Karpas-422 (cell line): Measurements from ENCODE around the gene UCHL3. TPM values are rescaled to one million over a fixed set of nuclear protein-coding genes. Genes with fewer than 3 reads are reported as not detected.

Source experiments
- DNase-seq: peaks from one replicate; pipeline ENCODE4 v3.0.0-alpha.2; 2015
- H2AFZ ChIP-seq: fragments of 200-600 bp; sonication (generic); 2 replicates; pipeline ENCODE4 v1.6.1; 2014; ENCODE audit warnings: antibody characterized with exemption, low read length, mixed read lengths
- H3K27ac ChIP-seq: fragments of 200-600 bp; sonication (generic); 2 replicates; pipeline ENCODE4 v1.5.1; 2014; ENCODE audit warnings: mild to moderate bottlenecking, low read length, moderate library complexity
- H3K27me3 ChIP-seq: fragments of 200-600 bp; sonication (generic); 2 replicates; pipeline ENCODE4 v1.6.1; 2014; ENCODE audit warnings: low read length, mixed read lengths
- H3K36me3 ChIP-seq: fragments of 200-600 bp; sonication (generic); 2 replicates; pipeline ENCODE4 v1.6.1; 2014; ENCODE audit warnings: low read length, mixed read lengths; ENCODE audit not compliant: insufficient read depth
- H3K4me1 ChIP-seq: fragments of 200-600 bp; sonication (generic); 2 replicates; pipeline ENCODE4 v1.6.1; 2014; ENCODE audit warnings: mild to moderate bottlenecking, low read length, mixed read lengths
- H3K4me2 ChIP-seq: fragments of 200-600 bp; sonication (generic); 2 replicates; pipeline ENCODE4 v1.6.1; 2014; ENCODE audit warnings: low read length, low read depth, mild to moderate bottlenecking; ENCODE audit not compliant: poor library complexity, severe bottlenecking
- H3K4me3 ChIP-seq: fragments of 200-600 bp; sonication (generic); 2 replicates; pipeline ENCODE4 v1.5.1; 2014; ENCODE audit warnings: mild to moderate bottlenecking, antibody characterized with exemption, low read length, mixed read lengths
- H3K79me2 ChIP-seq: fragments of 200-600 bp; sonication (generic); 2 replicates; pipeline ENCODE4 v1.6.1; 2014; ENCODE audit warnings: mild to moderate bottlenecking, low read length, mixed read lengths
- H3K9ac ChIP-seq: fragments of 200-600 bp; sonication (generic); 2 replicates; pipeline ENCODE4 v1.6.0; 2014; ENCODE audit warnings: low read length
- H3K9me2 ChIP-seq: fragments of 200-600 bp; sonication (generic), shearing (Covaris generic); replicated peaks from 2 replicates; pipeline ENCODE4 v1.6.0; 2014; ENCODE audit warnings: mild to moderate bottlenecking, low read length, moderate library complexity; ENCODE audit not compliant: insufficient read depth
- H3K9me3 ChIP-seq: fragments of 300-700, 200-600 bp; sonication (generic); 2 replicates; pipeline ENCODE4 v1.6.1; 2014; ENCODE audit warnings: low read length, mixed read lengths
- H4K20me1 ChIP-seq: fragments of 200-600 bp; sonication (generic); 2 replicates; pipeline ENCODE4 v1.6.1; 2014; ENCODE audit warnings: mild to moderate bottlenecking, antibody characterized with exemption, low read length, low read depth; ENCODE audit not compliant: insufficient read depth
- total RNA-seq: library from RNA; depleted of rRNA; stranded (reverse); fragments of >200 nt; shearing (Covaris generic); gene quantifications from 2 replicates; pipeline ENCODE4 v1.2.3, GENCODE V29; 2014; ENCODE audit warnings: low replicate concordance; rRNA removed

The UCHL3 gene
- 53.9 and 84.8 TPM in 2 replicates for total RNA-seq

DNA sequence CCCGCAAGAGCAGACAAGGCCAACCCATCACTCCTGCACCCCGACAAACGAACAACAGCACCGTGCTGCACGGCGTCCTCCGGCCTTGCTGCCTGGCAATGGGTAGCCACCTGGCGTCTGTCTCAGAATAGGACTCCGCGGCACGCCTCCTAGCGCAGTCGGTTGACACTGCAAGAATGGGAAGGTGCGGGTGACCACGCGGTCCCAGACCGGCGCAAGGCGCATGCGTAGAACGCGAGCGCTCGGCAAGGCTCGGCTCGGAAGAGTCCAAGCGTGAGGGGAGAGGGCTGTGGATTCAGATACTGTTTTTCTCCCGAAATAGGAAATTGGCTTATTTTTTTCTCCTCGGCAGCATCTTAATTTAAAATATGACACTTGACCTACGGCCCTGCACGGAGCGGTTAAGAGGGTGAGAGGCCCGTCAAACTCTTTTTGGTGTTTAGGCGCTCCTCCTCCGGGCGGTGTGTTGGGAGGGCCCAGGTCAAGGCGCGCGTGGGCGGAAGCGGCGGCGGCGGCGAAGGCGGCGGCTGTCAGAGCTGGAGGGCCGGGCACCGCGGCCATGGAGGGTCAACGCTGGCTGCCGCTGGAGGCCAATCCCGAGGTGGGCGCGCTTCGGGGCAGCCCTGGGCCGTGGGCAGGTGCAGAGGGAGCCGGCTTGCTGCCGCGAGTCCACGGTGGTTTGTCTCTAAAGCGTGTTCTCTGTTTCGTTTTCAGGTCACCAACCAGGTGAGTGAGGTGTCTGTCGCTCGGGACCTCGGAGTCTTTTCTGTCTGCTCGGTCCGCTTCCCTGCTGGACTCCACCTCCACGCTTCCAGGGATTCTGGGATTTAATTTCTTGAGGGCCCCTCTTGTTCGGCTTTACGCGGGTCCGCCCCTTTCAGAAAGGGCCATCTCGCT lies at the start of gene UCHL3:
UCHL3 (plus strand) TSS at position 530 of the 897 bp plus-strand sequence; CDS start at position 560, 30 bp downstream.
- Histone ChIP-seq H3K27me3 (no peaks in the 10 kb centered on the region), H3K4me3 (peak within 1 kb of the TSS; percentile 89), H3K9me2 (no peaks in the 10 kb centered on the region), H3K79me2 (peaks cover 50% of the 10 kb centered on the region), H3K4me2 (peak within 1 kb of the TSS; percentile 93), H3K27ac (peak within 1 kb of the TSS; percentile 39; the same call in 1 of the 2 replicates), H3K9ac (peak within 1 kb of the TSS; percentile 93), H3K9me3 (no peaks in the 10 kb centered on the region), H3K36me3 (peaks cover 29% of the 10 kb centered on the region), H2AFZ (peak within 1 kb of the TSS; percentile 98), H4K20me1 (no peaks in the 10 kb centered on the region), H3K4me1 (peaks cover 52% of the 10 kb centered on the region)
- peak; percentile 99 for DNase-seq

DNA sequence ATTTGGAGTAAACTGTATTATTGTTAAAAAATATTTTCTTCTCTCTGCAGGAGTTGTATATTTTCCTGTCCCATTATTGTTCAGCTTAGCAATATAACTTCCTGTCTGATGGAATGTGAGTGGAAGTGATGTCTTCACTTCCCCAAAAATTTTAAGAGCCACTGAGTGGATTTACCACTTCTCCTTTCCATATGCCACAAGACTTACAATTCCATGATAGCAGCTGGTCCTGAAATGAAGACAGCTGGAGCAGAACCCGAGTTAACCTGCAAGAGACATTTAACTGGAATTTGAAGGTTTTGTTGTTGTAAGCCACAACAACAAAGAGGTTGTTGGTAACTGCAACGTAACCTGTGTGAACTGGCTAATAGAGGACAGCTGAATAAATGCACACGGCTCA lies 44.3 kb upstream of the UCHL3 start:
- H3K4me2 ChIP-seq: no peak overlapping the region
- no peaks in the 10 kb centered on the region for H3K79me2 ChIP-seq
- no peaks in the 10 kb centered on the region for H3K9me3 ChIP-seq
- no peak overlapping the region for H3K9ac ChIP-seq
- no peak overlapping the region for H2AFZ ChIP-seq
- no peaks in the 10 kb centered on the region for H4K20me1 ChIP-seq
- H3K27me3 ChIP-seq: no peaks in the 10 kb centered on the region
- no peak for DNase-seq
- H3K36me3 ChIP-seq: no peaks in the 10 kb centered on the region
- no peak overlapping the region for H3K4me3 ChIP-seq
- no peak overlapping the region for H3K27ac ChIP-seq
- no peaks in the 10 kb centered on the region for H3K9me2 ChIP-seq
- peaks cover 10% of the 10 kb centered on the region for H3K4me1 ChIP-seq

DNA sequence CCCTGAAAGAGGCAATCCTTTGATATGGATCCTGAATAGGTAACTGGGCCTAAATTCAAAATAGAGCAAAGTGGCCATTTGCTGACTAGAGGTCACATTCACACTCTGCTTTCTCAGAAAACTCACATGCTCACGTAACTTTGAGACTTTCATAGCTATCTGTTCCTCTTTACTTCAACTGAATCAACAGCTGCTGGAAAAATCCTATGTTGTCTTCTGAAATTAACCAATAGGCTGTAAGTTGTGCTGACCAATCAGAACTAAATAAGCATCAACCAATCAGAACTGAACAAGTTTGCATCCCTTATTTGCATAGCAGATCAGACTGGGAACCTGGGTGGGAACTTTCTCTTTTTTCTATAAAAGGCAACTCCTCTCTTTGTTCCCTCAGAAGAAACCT lies 43.6 kb upstream of the UCHL3 start:
- peaks cover 10% of the 10 kb centered on the region for H3K4me1 ChIP-seq
- no peaks in the 10 kb centered on the region for H4K20me1 ChIP-seq
- H3K9ac ChIP-seq: no peak overlapping the region
- H3K9me3 ChIP-seq: no peaks in the 10 kb centered on the region
- H3K4me2 ChIP-seq: no peak overlapping the region
- H2AFZ ChIP-seq: no peak overlapping the region
- H3K9me2 ChIP-seq: no peaks in the 10 kb centered on the region
- no peaks in the 10 kb centered on the region for H3K79me2 ChIP-seq
- no peaks in the 10 kb centered on the region for H3K36me3 ChIP-seq
- H3K27me3 ChIP-seq: no peaks in the 10 kb centered on the region
- no peak overlapping the region for H3K27ac ChIP-seq
- no peak for DNase-seq
- H3K4me3 ChIP-seq: no peak overlapping the region

DNA sequence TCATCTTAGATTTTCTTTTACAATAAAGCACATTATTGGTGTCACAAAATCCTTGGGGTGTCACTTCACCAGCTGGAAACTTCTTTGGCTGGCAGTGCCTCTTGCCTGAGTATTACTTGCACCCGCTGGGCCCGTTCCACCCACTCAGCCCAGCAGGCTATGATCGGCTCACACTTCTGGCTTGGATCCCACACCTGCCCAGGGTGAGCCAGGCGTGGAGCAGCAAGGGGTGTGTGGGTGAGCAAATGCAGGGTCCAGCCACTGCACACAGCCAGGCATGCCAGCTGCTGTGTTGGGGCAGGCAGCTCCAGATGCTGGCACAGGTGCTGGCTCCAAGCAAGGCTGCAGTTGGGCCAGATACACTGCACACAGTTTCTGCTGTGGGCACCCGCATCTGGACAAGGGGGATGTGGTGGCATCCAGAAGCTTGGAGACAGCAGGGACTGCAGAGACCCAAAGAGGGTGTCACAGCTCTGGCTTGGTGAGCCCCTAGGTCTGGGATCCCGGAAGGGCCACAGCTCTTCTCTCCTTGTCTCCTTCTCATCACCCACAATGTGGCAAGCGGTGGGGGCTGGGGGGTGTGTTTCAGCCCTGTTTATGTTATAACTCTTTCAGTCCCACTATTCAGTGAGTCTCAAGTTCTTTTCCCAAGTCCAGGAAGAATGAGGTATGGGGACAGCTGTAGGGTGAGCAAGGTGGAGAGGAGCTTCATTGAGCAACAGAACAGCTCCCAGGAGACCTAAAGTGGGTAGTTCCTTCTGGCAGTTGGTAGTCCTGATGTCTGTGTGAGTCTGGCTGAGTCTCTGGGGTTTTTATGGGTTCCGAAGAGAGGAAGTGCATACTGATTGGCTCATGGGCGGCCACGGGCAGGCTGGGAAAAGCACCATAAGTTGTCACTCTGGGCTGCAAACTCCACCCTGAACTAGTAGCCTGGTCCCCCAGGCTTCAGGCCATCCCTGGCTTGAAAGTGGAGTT lies 42.3 kb upstream of the UCHL3 start:
- no peak overlapping the region for H3K9ac ChIP-seq
- H3K36me3 ChIP-seq: no peaks in the 10 kb centered on the region
- peak; percentile 74 for DNase-seq
- H3K4me1 ChIP-seq: peaks cover 15% of the 10 kb centered on the region
- no peaks in the 10 kb centered on the region for H3K79me2 ChIP-seq
- no peaks in the 10 kb centered on the region for H4K20me1 ChIP-seq
- H2AFZ ChIP-seq: no peak overlapping the region
- H3K4me3 ChIP-seq: no peak overlapping the region
- H3K9me3 ChIP-seq: no peaks in the 10 kb centered on the region
- H3K27ac ChIP-seq: no peak overlapping the region
- no peaks in the 10 kb centered on the region for H3K27me3 ChIP-seq
- no peak overlapping the region for H3K4me2 ChIP-seq
- no peaks in the 10 kb centered on the region for H3K9me2 ChIP-seq

DNA sequence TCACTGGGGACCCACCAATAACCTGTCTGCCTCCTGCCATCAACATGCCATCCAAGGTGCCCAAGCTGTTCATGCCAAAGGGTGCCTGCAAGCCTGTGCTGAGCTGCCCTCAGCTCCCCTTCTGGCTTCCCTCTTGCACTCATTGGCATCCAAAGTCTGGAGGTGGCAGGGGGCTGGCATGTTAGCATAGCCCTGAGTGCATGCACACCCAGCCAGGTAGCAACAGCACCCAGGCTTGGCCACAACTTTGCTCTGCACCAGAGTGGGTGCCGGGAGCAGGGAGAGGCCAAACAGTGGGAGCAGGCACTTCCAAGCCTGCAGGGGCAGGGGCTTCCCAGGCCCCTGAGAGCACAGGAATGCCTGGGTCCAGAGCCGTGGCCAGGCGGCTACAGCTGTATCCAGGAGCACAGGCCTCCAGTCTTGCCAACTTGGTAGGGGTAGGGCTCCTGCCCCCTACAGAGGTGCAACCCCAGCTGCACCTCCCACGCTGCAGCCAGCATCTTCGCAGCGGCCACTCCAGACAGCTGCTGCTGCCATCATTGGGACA lies 41.5 kb upstream of the UCHL3 start:
- H3K27ac ChIP-seq: no peak overlapping the region
- no peak for DNase-seq
- H3K4me2 ChIP-seq: no peak overlapping the region
- H3K79me2 ChIP-seq: no peaks in the 10 kb centered on the region
- no peaks in the 10 kb centered on the region for H4K20me1 ChIP-seq
- H3K9me3 ChIP-seq: no peaks in the 10 kb centered on the region
- H3K4me3 ChIP-seq: no peak overlapping the region
- no peaks in the 10 kb centered on the region for H3K9me2 ChIP-seq
- no peak overlapping the region for H2AFZ ChIP-seq
- H3K36me3 ChIP-seq: no peaks in the 10 kb centered on the region
- H3K27me3 ChIP-seq: no peaks in the 10 kb centered on the region
- H3K9ac ChIP-seq: no peak overlapping the region
- H3K4me1 ChIP-seq: peaks cover 17% of the 10 kb centered on the region

DNA sequence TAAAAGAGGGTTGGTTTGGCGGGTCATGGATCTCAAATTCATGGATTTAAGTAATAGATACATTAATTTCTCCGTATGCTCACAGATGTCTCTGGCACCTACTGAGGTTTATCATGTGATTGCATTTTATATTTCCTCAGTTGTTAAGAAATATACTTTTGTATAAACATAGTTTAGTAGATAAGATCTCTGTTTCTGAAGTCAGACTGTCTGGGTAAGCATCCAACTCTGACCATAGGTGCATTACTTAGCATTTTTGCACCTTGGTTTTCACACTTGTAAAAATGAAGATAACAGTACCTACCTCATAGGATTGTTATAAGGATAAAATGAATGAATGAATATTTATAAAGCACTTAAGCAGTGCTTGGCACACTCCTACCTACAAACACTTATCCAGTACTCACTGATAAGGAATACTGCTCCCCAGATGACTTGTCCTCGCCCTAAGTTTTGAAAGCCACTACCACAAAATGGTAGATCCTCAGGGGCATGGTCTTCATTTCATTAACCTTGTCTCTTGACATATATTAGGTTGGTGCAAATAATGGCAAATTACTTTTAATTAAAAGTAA lies 38.5 kb upstream of the UCHL3 start:
- H2AFZ ChIP-seq: no peak overlapping the region
- no peak overlapping the region for H3K27ac ChIP-seq
- H3K27me3 ChIP-seq: no peaks in the 10 kb centered on the region
- no peaks in the 10 kb centered on the region for H3K9me3 ChIP-seq
- no peaks in the 10 kb centered on the region for H3K9me2 ChIP-seq
- DNase-seq: no peak
- H3K4me2 ChIP-seq: no peak overlapping the region
- H3K4me3 ChIP-seq: no peak overlapping the region
- H3K9ac ChIP-seq: no peak overlapping the region
- H4K20me1 ChIP-seq: no peaks in the 10 kb centered on the region
- no peaks in the 10 kb centered on the region for H3K79me2 ChIP-seq
- peaks cover 17% of the 10 kb centered on the region for H3K4me1 ChIP-seq
- no peaks in the 10 kb centered on the region for H3K36me3 ChIP-seq

DNA sequence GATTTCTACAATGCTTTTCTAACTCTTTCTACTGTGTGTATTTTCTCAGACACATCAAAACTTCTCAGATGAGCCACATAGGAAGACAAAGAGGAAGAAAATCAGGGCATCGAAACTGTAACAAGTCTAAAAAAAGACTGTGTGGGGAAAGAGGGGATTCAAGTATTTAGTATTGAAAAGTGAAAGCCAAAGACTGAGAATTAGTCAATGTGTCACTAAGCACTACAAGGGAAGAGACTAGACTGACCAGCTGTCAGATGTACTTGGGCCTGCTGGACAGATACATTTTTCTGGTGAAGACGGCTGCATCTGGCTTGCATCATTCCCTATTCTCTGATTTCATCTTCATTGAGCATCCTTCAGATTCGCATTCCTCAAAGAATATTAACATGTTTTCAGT lies 37.3 kb upstream of the UCHL3 start:
- Histone ChIP-seq H3K36me3 (no peaks in the 10 kb centered on the region), H3K9me2 (no peaks in the 10 kb centered on the region), H2AFZ (no peak overlapping the region), H3K4me3 (no peak overlapping the region), H3K9ac (no peak overlapping the region), H3K9me3 (no peaks in the 10 kb centered on the region), H4K20me1 (no peaks in the 10 kb centered on the region), H3K4me1 (peaks cover 15% of the 10 kb centered on the region), H3K4me2 (no peak overlapping the region), H3K27ac (no peak overlapping the region), H3K27me3 (no peaks in the 10 kb centered on the region), H3K79me2 (no peaks in the 10 kb centered on the region)
- no peak for DNase-seq
